ENCODE measurements around the gene CPT2. TPM values are rescaled to one million over a fixed set of nuclear protein-coding genes. Genes with fewer than 3 reads are reported as not detected.

Gene CPT2
- total RNA-seq, 1 experiment from 2014 or later = 14.4 TPM

- Histone ChIP-seq H3K4me1 (0 out of 2 replicates have a peak, but pooled peaks cover 3% of the 10 kb centered on the region), H3K9me3 (no peaks in the 10 kb centered on the region), H3K4me3 (ENCODE audit: low read depth, low read length) (peak overlapping the region; percentile 83), H3K36me3 (ENCODE audit: control insufficient read depth, insufficient read depth, low read length) (no peaks in the 10 kb centered on the region), H3K27me3 (replicated peaks; ENCODE audit: control insufficient read depth, insufficient read depth, low read length) (no peaks in the 10 kb centered on the region)
- Mint-ChIP-seq H3K27me3 (ENCODE audit: insufficient read depth, unreplicated experiment) (no peaks in the 10 kb centered on the region), H3K36me3 (ENCODE audit: insufficient read depth, unreplicated experiment) (no peaks in the 10 kb centered on the region), H3K4me1 (ENCODE audit: low read depth, unreplicated experiment) (peaks cover 21% of the 10 kb centered on the region), H3K27ac (ENCODE audit: unreplicated experiment) (peak overlapping the region; percentile 98), H3K4me3 (ENCODE audit: unreplicated experiment) (peak overlapping the region; percentile 99), H3K9me3 (ENCODE audit: unreplicated experiment) (no peaks in the 10 kb centered on the region)
- intact Hi-C loops (cut with micrococcal nuclease; ENCODE audit: unreplicated experiment) = loop anchor here (1.0 to 2.0 kb wide), 2 partner anchors 13 to 42 kb away; partner anchors contain the start of gene MAGOH
- ChIA-PET CTCF (interaction anchor here (1.0 kb wide), 1 partner anchor 10 kb away, joined by 4 read pairs; no protein-coding TSS in a partner anchor), POLR2A (interaction anchor here (0.5 kb wide), 1 partner anchor 792 kb away, joined by 3 read pairs; the partner anchor contains the start of gene ORC1)
- BruUV-seq (replicated peaks) = no TSS peak
- no peak for TF ChIP-seq CTCF (IDR thresholded peaks at IDR 0.05; ENCODE audit: insufficient read depth in 1 of 2, low read depth in 1 of 2, low read length in 1 of 2, severe bottlenecking in 1 of 2, unreplicated experiment in 1 of 2)
- DNase-seq = no peak
Observed at GRCh38 chr1:53196017-53196484, 573 bp upstream of the CPT2 start.

DNA sequence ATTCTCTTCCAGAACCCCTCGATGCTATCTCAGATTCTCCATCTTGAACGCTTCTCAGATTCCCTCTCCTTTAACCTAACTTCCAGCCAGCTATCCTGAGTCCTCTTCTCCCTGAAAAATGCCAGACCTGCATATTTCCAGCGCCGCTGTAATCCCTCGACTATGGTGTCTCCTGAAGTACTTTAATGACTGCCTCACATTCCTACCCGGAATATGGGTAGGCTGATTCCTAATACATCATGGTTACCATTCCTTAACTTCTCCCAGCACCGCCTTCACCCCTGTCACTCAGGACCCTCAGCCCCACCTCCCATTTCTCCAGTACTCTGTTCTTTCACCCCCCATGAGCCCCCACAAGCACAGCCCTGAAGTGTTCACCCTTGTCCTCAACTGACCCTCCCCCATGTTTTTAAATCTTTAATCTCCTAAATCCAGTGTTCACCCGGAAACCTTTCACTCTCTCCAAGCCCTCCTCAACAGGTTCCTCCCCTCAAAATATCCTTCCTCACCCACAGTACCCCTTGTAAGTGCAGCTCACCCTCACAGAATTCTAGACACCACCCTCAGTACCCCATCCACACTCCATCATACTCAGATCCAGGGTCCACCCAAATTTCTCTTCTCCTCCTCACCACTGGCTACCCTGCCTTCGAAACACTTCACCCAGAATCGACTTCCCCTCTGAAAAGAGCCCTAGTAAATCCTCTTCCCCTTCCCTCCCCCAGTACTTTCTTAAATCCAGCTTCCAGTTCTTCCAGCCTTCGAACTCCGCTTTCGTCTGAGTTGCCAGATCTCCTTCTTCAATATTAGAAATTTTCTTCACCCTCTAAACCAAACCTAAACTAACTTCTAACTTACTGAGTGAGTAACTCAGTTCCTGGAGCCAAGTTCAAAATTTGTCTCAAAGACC is 922 bp downstream of the CPT2 start:
- Mint-ChIP-seq H3K4me1 (ENCODE audit: low read depth, unreplicated experiment) (peaks cover 21% of the 10 kb centered on the region), H3K9me3 (ENCODE audit: unreplicated experiment) (no peaks in the 10 kb centered on the region), H3K36me3 (ENCODE audit: insufficient read depth, unreplicated experiment) (peaks cover 2% of the 10 kb centered on the region), H3K4me3 (ENCODE audit: unreplicated experiment) (peak overlapping the region; percentile 99), H3K27ac (ENCODE audit: unreplicated experiment) (peak overlapping the region; percentile 98), H3K27me3 (ENCODE audit: insufficient read depth, unreplicated experiment) (no peaks in the 10 kb centered on the region)
- Histone ChIP-seq H3K4me3 (ENCODE audit: low read depth, low read length) (peak overlapping the region; percentile 83), H3K27me3 (replicated peaks; ENCODE audit: control insufficient read depth, insufficient read depth, low read length) (no peaks in the 10 kb centered on the region), H3K4me1 (0 out of 2 replicates have a peak, but pooled peaks cover 3% of the 10 kb centered on the region), H3K36me3 (ENCODE audit: control insufficient read depth, insufficient read depth, low read length) (no peaks in the 10 kb centered on the region), H3K9me3 (no peaks in the 10 kb centered on the region)
- no peak for TF ChIP-seq CTCF (IDR thresholded peaks at IDR 0.05; ENCODE audit: insufficient read depth in 1 of 2, low read depth in 1 of 2, low read length in 1 of 2, severe bottlenecking in 1 of 2, unreplicated experiment in 1 of 2)
- no peak for DNase-seq
- no TSS peak for BruUV-seq (replicated peaks)
- intact Hi-C loops (cut with micrococcal nuclease; ENCODE audit: unreplicated experiment) = loop anchor here (2.0 kb wide), 1 partner anchor 15 kb away; no protein-coding TSS in a partner anchor
- ChIA-PET CTCF (no interaction called here), POLR2A (no interaction called here)

DNA sequence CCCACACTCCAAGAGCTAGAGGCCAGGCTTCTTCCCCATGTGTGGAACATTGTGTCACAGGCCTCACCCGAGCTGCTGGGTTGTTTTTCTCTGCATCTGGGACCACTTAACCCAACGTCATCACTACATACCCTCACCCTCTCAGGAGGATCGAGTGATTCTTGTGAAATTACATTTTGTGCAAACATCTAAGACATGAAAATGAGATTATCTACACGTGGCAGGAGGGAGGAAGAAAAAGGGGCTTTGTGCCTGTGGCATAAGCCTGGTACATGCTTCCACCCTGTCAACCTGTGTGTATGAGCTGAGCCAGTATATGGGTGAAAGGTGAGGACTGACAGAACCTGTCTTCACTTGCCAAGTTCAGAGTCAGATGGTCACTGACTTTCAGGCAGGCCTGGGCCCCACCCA is 1.6 kb downstream of the CPT2 start:
- Histone ChIP-seq H3K27me3 (replicated peaks; ENCODE audit: control insufficient read depth, insufficient read depth, low read length) (no peaks in the 10 kb centered on the region), H3K4me3 (ENCODE audit: low read depth, low read length) (no peak overlapping the region), H3K4me1 (0 out of 2 replicates have a peak, but pooled peaks cover 3% of the 10 kb centered on the region), H3K9me3 (no peaks in the 10 kb centered on the region), H3K36me3 (ENCODE audit: control insufficient read depth, insufficient read depth, low read length) (no peaks in the 10 kb centered on the region)
- ChIA-PET CTCF (no interaction called here), POLR2A (no interaction called here)
- peaks cover 21% of the 10 kb centered on the region for H3K4me1 Mint-ChIP-seq (ENCODE audit: low read depth, unreplicated experiment)
- intact Hi-C loops (cut with micrococcal nuclease; ENCODE audit: unreplicated experiment) = no loop called here
- H3K4me3 Mint-ChIP-seq (ENCODE audit: unreplicated experiment) = peak overlapping the region; percentile 99
- H3K9me3 Mint-ChIP-seq (ENCODE audit: unreplicated experiment) = no peaks in the 10 kb centered on the region
- DNase-seq = no peak
- no peaks in the 10 kb centered on the region for H3K27me3 Mint-ChIP-seq (ENCODE audit: insufficient read depth, unreplicated experiment)
- no TSS peak for BruUV-seq (replicated peaks)
- H3K36me3 Mint-ChIP-seq (ENCODE audit: insufficient read depth, unreplicated experiment) = peaks cover 7% of the 10 kb centered on the region
- TF ChIP-seq CTCF (IDR thresholded peaks at IDR 0.05; ENCODE audit: insufficient read depth in 1 of 2, low read depth in 1 of 2, low read length in 1 of 2, severe bottlenecking in 1 of 2, unreplicated experiment in 1 of 2) = no peak
- H3K27ac Mint-ChIP-seq (ENCODE audit: unreplicated experiment) = peak overlapping the region; percentile 98
